SK-N-SH (cell line): ENCODE measurements around the gene FLT1. TPM values are rescaled to one million over a fixed set of nuclear protein-coding genes. Genes with fewer than 3 reads are reported as not detected.

Experiments used
- CTCF ChIA-PET: fragments of 300-600, 350-600 bp; formaldehyde crosslinking; extraction: SDS; loops from one replicate; lab custom pipeline; 2021; lab: Yijun Ruan, JAX
- POLR2A ChIA-PET: fragments of 350-600 bp; sonication (Branson Sonifier 250); formaldehyde crosslinking; extraction: SDS; loops from one replicate; lab custom pipeline; 2020; ENCODE audit warnings: antibody characterized with exemption, inconsistent platforms; lab: Yijun Ruan, JAX
- DNase-seq: peaks from one replicate; pipeline ENCODE4 v3.0.0; 2012
- H2AFZ ChIP-seq: fragments of 200-600 bp; sonication (generic); 2 replicates; pipeline ENCODE4 v1.8.1; 2016; ENCODE audit warnings: antibody characterized with exemption, mild to moderate bottlenecking, low read depth
- H3F3A ChIP-seq: fragments of 200-600 bp; sonication (generic); replicated peaks from 2 replicates; pipeline ENCODE3; 2016; ENCODE audit warnings: antibody characterized with exemption, mild to moderate bottlenecking; ENCODE audit not compliant: insufficient read depth
- H3K27ac ChIP-seq, 2 experiments: fragments of 200-500 bp in 1 of 2; fragments of 200-600 bp in 1 of 2; sonication (Bioruptor generic) in 1 of 2; sonication (generic), shearing (Covaris generic) in 1 of 2; 2 replicates each; pipeline versions ENCODE4 v1.5.1 to v1.6.1; 2014 to 2016; ENCODE audit warnings: low read depth in 2 of 2, inconsistent platforms in 1 of 2, low read length in 1 of 2, mild to moderate bottlenecking in 1 of 2, mixed read lengths in 1 of 2
- H3K27me3 ChIP-seq: fragments of 200-600 bp; sonication (generic), shearing (Covaris generic); 2 replicates; pipeline ENCODE4 v1.6.1; 2016; ENCODE audit warnings: mixed run types; ENCODE audit not compliant: insufficient read depth
- H3K36me3 ChIP-seq, 2 experiments: fragments of 200-500 bp in 1 of 2; fragments of 200-600 bp in 1 of 2; sonication (Bioruptor generic) in 1 of 2; sonication (generic) in 1 of 2; replicated peaks in 1 of 2; 2 replicates each; pipeline versions ENCODE3 to v1.5.1; 2014 to 2016; ENCODE audit warnings: low read length in 1 of 2, mild to moderate bottlenecking in 1 of 2; ENCODE audit not compliant: insufficient read depth in 2 of 2, control insufficient read depth in 1 of 2
- H3K4me1 ChIP-seq, 2 experiments: fragments of 200-500 bp in 1 of 2; fragments of 200-600 bp in 1 of 2; sonication (Bioruptor generic) in 1 of 2; sonication (generic), shearing (Covaris generic) in 1 of 2; 2 replicates each; pipeline versions ENCODE4 v1.5.1 to v1.6.1; 2014 to 2016; ENCODE audit warnings: low read depth in 1 of 2, low read length in 1 of 2, mixed run types in 1 of 2; ENCODE audit not compliant: insufficient read depth in 2 of 2, control insufficient read depth in 1 of 2
- H3K4me2 ChIP-seq: fragments of 200-600 bp; sonication (generic), shearing (Covaris generic); 2 replicates; pipeline ENCODE4 v1.6.1; 2017; ENCODE audit warnings: mixed run types
- H3K4me3 ChIP-seq, 2 experiments: fragments of 200-500 bp in 1 of 2; fragments of 200-600 bp in 1 of 2; sonication (Bioruptor generic) in 1 of 2; sonication (generic), shearing (Covaris generic) in 1 of 2; 2 replicates each; pipeline versions ENCODE4 v1.5.1 to v1.8.1; 2014 to 2016; ENCODE audit warnings: low read depth in 2 of 2, inconsistent platforms in 1 of 2, low read length in 1 of 2, mild to moderate bottlenecking in 1 of 2, mixed read lengths in 1 of 2, moderate library complexity in 1 of 2
- H3K79me2 ChIP-seq: fragments of 200-600 bp; sonication (generic); 2 replicates; pipeline ENCODE4 v1.8.1; 2017; ENCODE audit warnings: mild to moderate bottlenecking; ENCODE audit not compliant: insufficient read depth
- H3K9ac ChIP-seq: fragments of 200-600 bp; sonication (generic); 2 replicates; pipeline ENCODE4 v1.6.1; 2017; ENCODE audit warnings: mixed run types
- H3K9me2 ChIP-seq: fragments of 200-600 bp; sonication (generic); 2 replicates; pipeline ENCODE4 v1.6.1; 2017; ENCODE audit warnings: mixed run types
- H3K9me3 ChIP-seq: fragments of 200-600 bp; sonication (generic); 2 replicates; pipeline ENCODE4 v1.6.1; 2017; ENCODE audit warnings: mixed run types, mild to moderate bottlenecking, moderate library complexity
- H4K20me1 ChIP-seq: fragments of 200-600 bp; sonication (generic); 2 replicates; pipeline ENCODE4 v1.6.1; 2017; ENCODE audit warnings: mild to moderate bottlenecking, mixed run types; ENCODE audit not compliant: insufficient read depth
- CHD2 ChIP-seq: fragments of 150-350 bp; IDR thresholded peaks from 2 replicates; pipeline ENCODE4 v1.6.1; 2018; ENCODE audit warnings: low read length; ENCODE audit not compliant: partially characterized antibody
- EP300 ChIP-seq, 2 experiments: IDR thresholded peaks; 2 replicates each; pipeline versions ENCODE4 v1.4.0 to v1.6.1; 2012; ENCODE audit warnings: borderline replicate concordance in 1 of 2, low read depth in 1 of 2, low read length in 1 of 2
- EZH2phosphoT487 ChIP-seq: fragments of 200-600 bp; sonication (generic); IDR thresholded peaks from 2 replicates; pipeline ENCODE4 v1.6.1; 2017; ENCODE audit warnings: low read depth, mixed run types, mild to moderate bottlenecking, antibody characterized with exemption, moderate library complexity, borderline replicate concordance
- GATA2 ChIP-seq: sonication (generic); formaldehyde crosslinking; IDR thresholded peaks from 2 replicates; pipeline ENCODE4 v1.5.0; 2020; ENCODE audit warnings: mild to moderate bottlenecking, missing genetic modification reagents
- IRF3 ChIP-seq: fragments of 150-350 bp; IDR thresholded peaks from 2 replicates; pipeline ENCODE4 v1.6.1; 2016; ENCODE audit warnings: mild to moderate bottlenecking, low read depth, low read length
- JUND ChIP-seq: IDR thresholded peaks from 2 replicates; pipeline ENCODE4 v1.4.0; 2012
- MEF2A ChIP-seq: IDR thresholded peaks from 2 replicates; pipeline ENCODE4 v1.4.0; 2012; ENCODE audit warnings: low read depth, borderline replicate concordance
- MXI1 ChIP-seq: IDR thresholded peaks from 2 replicates; pipeline ENCODE4 v1.6.1; 2012; ENCODE audit warnings: mild to moderate bottlenecking, low read depth, low read length, improper control_type of control experiment
- PBX3 ChIP-seq: IDR thresholded peaks from 2 replicates; pipeline ENCODE4; 2012
- POLR2AphosphoS5 ChIP-seq: IDR thresholded peaks from 2 replicates; pipeline ENCODE4 v1.6.1; 2012; ENCODE audit warnings: low read depth, low read length
- RAD21 ChIP-seq: IDR thresholded peaks from 2 replicates; pipeline ENCODE4 v1.6.1; 2012; ENCODE audit warnings: mild to moderate bottlenecking, low read length
- RXRA ChIP-seq: IDR thresholded peaks from 2 replicates; pipeline ENCODE4 v1.4.0; 2012; ENCODE audit warnings: low read depth, mild to moderate bottlenecking, borderline replicate concordance
- TCF12 ChIP-seq: IDR thresholded peaks from 2 replicates; pipeline ENCODE4 v1.4.0; 2012
- YY1 ChIP-seq: IDR thresholded peaks from 2 replicates; pipeline ENCODE4 v1.4.0; 2012; ENCODE audit warnings: low read depth, mild to moderate bottlenecking
- ZBTB33 ChIP-seq: IDR thresholded peaks from 2 replicates; pipeline ENCODE4 v1.4.0; 2012; ENCODE audit warnings: low read depth, borderline replicate concordance
- whole genome bisulfite sequencing: methylation state at CpG from one replicate; pipeline ENCODE4 v1.1.6; 2017; ENCODE audit warnings: low lambda C conversion rate; 5-methylcytosine and 5-hydroxymethylcytosine counted together
- polyA plus RNA-seq, 3 experiments: library from polyadenylated mRNA; depleted of rRNA; stranded (reverse); fragments of >200 nt; gene quantifications; 2 replicates each; pipeline ENCODE4 v1.2.3, GENCODE V29; 2012

FLT1 gene
- polyA plus RNA-seq, 1 of the 3 experiments (the other 2 are of a cell fraction), result 0.20 TPM

GRCh38 chr13:28442839-28443238, 52.1 kb downstream of the FLT1 start:
- Histone ChIP-seq H3K4me3 (no peak overlapping the region), H3F3A (no peaks in the 10 kb centered on the region)
- no peak for TF ChIP-seq MEF2A
- no peak for TF ChIP-seq MXI1
- TF ChIP-seq GATA2 (CRISPR knock-in tag), result no peak
- TF ChIP-seq, all 33 proteins: peak for 0
- no peaks in the 10 kb centered on the region for H3K36me3 ChIP-seq
- no peaks in the 10 kb centered on the region for H3K9me2 ChIP-seq
- no peak overlapping the region for H3K4me2 ChIP-seq
- POLR2A ChIA-PET, result no interaction called here
- no peaks in the 10 kb centered on the region for H3K4me1 ChIP-seq
- H3K9me3 ChIP-seq, result no peaks in the 10 kb centered on the region; the same call in 1 of the 2 replicates
- CTCF ChIA-PET, result no interaction called here
- no peaks in the 10 kb centered on the region for H3K79me2 ChIP-seq
- no peak overlapping the region for H3K27ac ChIP-seq
- no peak for DNase-seq
- no peak overlapping the region for H3K9ac ChIP-seq
- H2AFZ ChIP-seq, result no peak overlapping the region
- no peaks in the 10 kb centered on the region for H4K20me1 ChIP-seq
- peaks cover 27% of the 10 kb centered on the region for H3K27me3 ChIP-seq
- 4% methylated on average over 3 of the region's 3 CpGs for WGBS

GRCh38 chr13:28441529-28441928, 53.4 kb downstream of the FLT1 start:
- Histone ChIP-seq H3K4me3 (no peak overlapping the region), H2AFZ (no peak overlapping the region), H3K4me1 (no peaks in the 10 kb centered on the region), H3K4me2 (no peak overlapping the region), H3K9me3 (no peaks in the 10 kb centered on the region), H3F3A (no peaks in the 10 kb centered on the region), H3K36me3 (no peaks in the 10 kb centered on the region), H3K9me2 (no peaks in the 10 kb centered on the region), H3K79me2 (no peaks in the 10 kb centered on the region), H3K27me3 (peaks cover 28% of the 10 kb centered on the region), H4K20me1 (no peaks in the 10 kb centered on the region), H3K27ac (no peak overlapping the region), H3K9ac (no peak overlapping the region)
- ChIA-PET POLR2A (no interaction called here), CTCF (no interaction called here)
- DNase-seq, result no peak
- TF ChIP-seq ZBTB33 (no peak), TCF12 (no peak), RAD21 (no peak), POLR2AphosphoS5 (no peak), EZH2phosphoT487 (no peak), GATA2 (CRISPR knock-in tag) (no peak), JUND (no peak), EP300 (IDR thresholded peaks at IDR 0.05; ENCODE audit: borderline replicate concordance in 1 of 2, low read depth in 1 of 2, low read length in 1 of 2) (no peak), PBX3 (no peak), RXRA (no peak), IRF3 (no peak), CHD2 (no peak), YY1 (no peak)
